22Rv1 (cell line): ENCODE measurements around the gene GIMAP7.

Source experiments
- H3K27ac ChIP-seq: fragments of 450-650 bp; 2 replicates; pipeline ENCODE4 v1.5.1; 2017
- ZFX ChIP-seq: fragments of 450-650 bp; IDR thresholded peaks from 2 replicates; pipeline ENCODE4 v1.6.1; 2017; ENCODE audit warnings: antibody characterized with exemption, borderline replicate concordance
- TF ChIP-seq, protein P1 (sequence below): fragments of 450-650 bp; IDR thresholded peaks from 2 replicates; pipeline ENCODE4 v1.5.1; 2017; ENCODE audit warnings: mild to moderate bottlenecking

Gene GIMAP7

DNA sequence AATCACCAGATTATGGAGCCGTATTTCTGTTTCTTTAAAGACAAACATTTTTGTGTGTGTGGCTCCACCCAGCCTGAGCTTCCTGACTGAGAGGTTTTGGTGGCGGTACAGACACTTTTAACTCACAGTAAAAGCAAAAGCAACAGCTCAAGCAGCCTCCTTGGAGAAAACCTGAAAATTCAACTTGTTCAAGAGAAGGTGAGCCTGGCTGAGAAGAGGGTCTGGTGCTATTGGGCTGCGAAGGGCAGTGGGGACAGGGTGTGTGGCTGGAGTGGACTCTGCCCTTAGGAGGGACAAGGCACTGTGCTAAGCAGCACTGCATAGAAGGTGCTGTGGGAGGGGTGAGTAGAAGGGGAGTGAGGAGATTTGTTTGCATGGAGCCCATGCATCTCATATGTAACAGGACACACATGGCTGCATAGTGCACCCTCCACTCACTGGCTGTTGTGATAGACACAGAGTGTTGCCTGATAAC lies at the start of gene GIMAP7:
GIMAP7 (plus strand) TSS at position 125 of the 475 bp plus-strand sequence. CDS start 5,103 bp downstream, outside the sequence.
- H3K27ac ChIP-seq, result no peak within 1 kb of the TSS
- TF ChIP-seq, protein P1, sequence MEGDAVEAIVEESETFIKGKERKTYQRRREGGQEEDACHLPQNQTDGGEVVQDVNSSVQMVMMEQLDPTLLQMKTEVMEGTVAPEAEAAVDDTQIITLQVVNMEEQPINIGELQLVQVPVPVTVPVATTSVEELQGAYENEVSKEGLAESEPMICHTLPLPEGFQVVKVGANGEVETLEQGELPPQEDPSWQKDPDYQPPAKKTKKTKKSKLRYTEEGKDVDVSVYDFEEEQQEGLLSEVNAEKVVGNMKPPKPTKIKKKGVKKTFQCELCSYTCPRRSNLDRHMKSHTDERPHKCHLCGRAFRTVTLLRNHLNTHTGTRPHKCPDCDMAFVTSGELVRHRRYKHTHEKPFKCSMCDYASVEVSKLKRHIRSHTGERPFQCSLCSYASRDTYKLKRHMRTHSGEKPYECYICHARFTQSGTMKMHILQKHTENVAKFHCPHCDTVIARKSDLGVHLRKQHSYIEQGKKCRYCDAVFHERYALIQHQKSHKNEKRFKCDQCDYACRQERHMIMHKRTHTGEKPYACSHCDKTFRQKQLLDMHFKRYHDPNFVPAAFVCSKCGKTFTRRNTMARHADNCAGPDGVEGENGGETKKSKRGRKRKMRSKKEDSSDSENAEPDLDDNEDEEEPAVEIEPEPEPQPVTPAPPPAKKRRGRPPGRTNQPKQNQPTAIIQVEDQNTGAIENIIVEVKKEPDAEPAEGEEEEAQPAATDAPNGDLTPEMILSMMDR, result no peak
- no peak for TF ChIP-seq ZFX

DNA sequence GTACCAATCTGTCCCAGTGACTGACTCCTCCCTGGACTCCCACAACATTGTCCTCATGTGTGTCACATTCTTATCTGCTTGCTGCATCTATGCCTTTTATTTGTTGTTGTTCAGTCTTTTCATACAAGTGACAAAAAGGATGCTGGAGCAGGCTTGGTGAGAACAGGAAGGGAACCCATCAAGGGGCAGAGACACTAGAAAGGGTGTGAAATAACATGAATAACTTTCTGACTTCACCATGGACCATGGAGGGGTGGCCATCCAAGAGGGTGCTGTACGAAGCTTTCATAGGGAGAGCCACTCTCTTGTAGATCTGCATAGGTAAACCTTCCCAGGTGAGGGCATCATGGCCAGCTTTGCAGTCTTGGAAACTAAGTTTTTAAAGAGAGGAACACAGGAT lies 49.7 kb upstream of the GIMAP7 start:
- TF ChIP-seq, protein P1, result no peak
- TF ChIP-seq ZFX, result no peak

DNA sequence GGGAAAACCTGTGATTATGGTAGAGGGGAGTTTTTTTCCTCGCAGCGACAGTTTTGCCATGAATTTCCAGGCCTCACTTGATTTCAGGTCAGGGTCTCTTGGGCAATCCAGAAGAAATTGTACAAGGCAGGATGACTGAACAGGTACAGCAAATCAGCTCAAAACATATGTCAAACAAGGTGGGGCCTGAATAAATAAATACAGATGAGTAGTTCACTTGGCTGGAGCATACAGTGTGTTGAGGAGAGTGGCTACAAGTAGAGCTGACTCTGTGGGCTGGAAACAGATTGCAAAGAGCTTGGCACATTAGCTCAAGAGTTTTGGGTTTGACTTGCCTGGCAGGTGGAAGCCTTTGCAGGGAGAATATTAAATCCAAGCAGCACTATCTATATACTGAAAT lies 49.3 kb upstream of the GIMAP7 start:
- no peak overlapping the region for H3K27ac ChIP-seq
- no peak for TF ChIP-seq ZFX
- TF ChIP-seq, protein P1, result no peak

More for the DNA sequence above, 49.7 kb upstream of the GIMAP7 start:
- H3K27ac ChIP-seq, result no peak overlapping the region

DNA sequence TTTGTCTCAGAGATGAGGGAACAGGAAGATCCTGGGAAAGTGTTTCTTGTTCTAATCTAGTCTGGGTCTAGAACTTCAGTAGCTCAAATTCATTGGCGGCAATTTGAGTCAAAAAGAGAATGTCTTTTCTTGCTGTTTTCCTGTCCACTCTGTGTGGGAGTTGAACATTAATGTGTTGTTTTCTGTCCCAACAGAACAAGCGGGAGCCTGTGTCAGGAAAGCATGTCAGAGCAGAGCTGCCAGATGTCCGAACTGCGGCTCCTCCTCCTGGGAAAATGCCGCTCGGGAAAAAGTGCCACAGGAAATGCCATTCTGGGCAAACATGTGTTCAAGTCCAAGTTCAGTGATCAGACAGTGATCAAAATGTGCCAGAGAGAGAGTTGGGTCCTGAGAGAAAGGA lies 48.2 kb upstream of the GIMAP7 start:
- TF ChIP-seq, protein P1, result no peak
- TF ChIP-seq ZFX, result no peak
- no peak overlapping the region for H3K27ac ChIP-seq

DNA sequence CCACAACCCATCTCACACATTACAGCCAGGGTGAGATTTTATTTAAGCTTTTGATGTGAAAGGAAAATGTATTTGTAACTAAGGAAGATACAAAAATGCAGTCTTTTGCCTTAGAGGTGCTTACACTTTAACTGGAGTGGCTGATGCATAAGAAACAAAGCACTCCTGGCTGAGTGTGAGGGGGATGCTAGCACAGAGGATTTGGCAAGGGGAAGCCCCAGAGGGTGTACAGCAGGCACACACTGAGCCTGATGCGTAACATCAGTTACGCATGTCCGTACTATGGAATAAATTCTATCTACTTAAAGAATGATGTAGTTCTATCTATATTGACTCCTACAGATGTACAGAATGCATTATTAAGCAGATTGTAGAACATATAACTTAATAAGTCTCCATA lies 46.4 kb upstream of the GIMAP7 start:
- no peak for TF ChIP-seq ZFX
- TF ChIP-seq, protein P1, result no peak

DNA sequence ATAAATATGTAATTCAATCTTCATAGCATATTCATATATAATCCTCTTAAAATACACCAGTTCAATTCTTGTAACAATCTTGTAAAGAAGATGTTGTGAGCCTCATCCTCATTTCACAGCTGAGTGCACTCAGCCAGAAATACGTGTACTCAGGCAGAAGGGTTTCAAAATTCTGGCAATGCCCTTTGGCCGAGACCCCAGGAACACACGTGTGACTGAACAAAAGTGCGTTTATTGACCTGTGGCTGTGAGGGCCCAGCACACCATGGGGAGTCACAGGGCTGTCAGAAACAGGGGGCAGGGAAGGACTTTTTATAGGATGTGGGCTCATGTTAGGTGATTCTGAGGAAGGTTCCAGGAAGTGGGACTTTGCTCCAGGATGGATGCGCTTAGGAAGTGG lies 42.8 kb upstream of the GIMAP7 start:
- TF ChIP-seq, protein P1, result no peak
- no peak for TF ChIP-seq ZFX
- H3K27ac ChIP-seq, result no peak overlapping the region

More for the DNA sequence above, 46.4 kb upstream of the GIMAP7 start:
- H3K27ac ChIP-seq, result no peak overlapping the region

DNA sequence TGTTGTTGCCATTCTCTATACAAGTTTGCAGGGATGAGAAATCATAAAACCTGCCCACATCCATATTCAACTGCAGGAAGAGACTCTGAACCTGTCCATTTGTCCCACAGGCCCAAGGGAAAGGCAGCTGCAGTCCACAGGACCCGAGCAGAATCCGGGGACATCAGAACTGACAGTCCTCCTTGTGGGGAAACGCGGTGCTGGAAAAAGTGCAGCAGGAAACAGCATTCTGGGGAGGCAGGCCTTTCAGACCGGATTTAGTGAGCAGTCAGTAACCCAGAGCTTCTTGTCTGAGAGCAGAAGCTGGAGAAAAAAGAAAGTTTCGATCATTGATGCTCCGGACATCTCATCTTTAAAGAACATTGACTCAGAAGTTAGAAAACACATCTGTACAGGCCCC lies 40.8 kb upstream of the GIMAP7 start:
- no peak overlapping the region for H3K27ac ChIP-seq
- no peak for TF ChIP-seq ZFX
- TF ChIP-seq, protein P1, result no peak
